ENCODE results near the gene ACSS2. TPM values are rescaled to one million over a fixed set of nuclear protein-coding genes. Genes with fewer than 3 reads are reported as not detected.
"Not testable (repeated sequence)": the region's sequence is repeated elsewhere in the genome, so short reads cannot be mapped to it uniquely, and the experiment has no call there.

Gene ACSS2
- total RNA-seq, 4 donors from 2014 or later: 34.8 to 90.7 (median 62.8) TPM

- peak overlapping the region; percentile 86 to 94 (median 90) for H3K27ac ChIP-seq (replicated peaks in 1 of 4)
- 15% methylated on average over 20 of the region's 20 CpGs for WGBS
- no peaks in the 10 kb centered on the region for H3K36me3 ChIP-seq
- no peaks in the 10 kb centered on the region for H3K9me3 ChIP-seq
- DNase-seq (ENCODE audit: extremely low spot score): peak; percentile 100
- peaks cover 35 to 72% (median 65%) of the 10 kb centered on the region in 4 donors for H3K4me1 ChIP-seq
- H3K27me3 ChIP-seq: no peaks in the 10 kb centered on the region
- TF ChIP-seq EP300 (IDR thresholded peaks at IDR 0.05) (no peak), POLR2AphosphoS5 (IDR thresholded peaks at IDR 0.05) (peak; percentile 45 to 46), POLR2A (IDR thresholded peaks at IDR 0.05; ENCODE audit: low read depth) (no peak)
- TF ChIP-seq, protein P1, sequence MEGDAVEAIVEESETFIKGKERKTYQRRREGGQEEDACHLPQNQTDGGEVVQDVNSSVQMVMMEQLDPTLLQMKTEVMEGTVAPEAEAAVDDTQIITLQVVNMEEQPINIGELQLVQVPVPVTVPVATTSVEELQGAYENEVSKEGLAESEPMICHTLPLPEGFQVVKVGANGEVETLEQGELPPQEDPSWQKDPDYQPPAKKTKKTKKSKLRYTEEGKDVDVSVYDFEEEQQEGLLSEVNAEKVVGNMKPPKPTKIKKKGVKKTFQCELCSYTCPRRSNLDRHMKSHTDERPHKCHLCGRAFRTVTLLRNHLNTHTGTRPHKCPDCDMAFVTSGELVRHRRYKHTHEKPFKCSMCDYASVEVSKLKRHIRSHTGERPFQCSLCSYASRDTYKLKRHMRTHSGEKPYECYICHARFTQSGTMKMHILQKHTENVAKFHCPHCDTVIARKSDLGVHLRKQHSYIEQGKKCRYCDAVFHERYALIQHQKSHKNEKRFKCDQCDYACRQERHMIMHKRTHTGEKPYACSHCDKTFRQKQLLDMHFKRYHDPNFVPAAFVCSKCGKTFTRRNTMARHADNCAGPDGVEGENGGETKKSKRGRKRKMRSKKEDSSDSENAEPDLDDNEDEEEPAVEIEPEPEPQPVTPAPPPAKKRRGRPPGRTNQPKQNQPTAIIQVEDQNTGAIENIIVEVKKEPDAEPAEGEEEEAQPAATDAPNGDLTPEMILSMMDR (IDR thresholded peaks at IDR 0.05): peak in 1 of 3 experiments; percentile 25
- H3K4me3 ChIP-seq: peak overlapping the region; percentile 79 to 95 (median 84)
- intact Hi-C loops (cut with DNase I): no loop called here
Observed at GRCh38 chr20:34875642-34876405, 588 bp upstream of the ACSS2 start.

GRCh38 chr20:34880215-34880850 lies 3.9 kb downstream of the ACSS2 start:
- no peak for DNase-seq (ENCODE audit: extremely low spot score)
- Histone ChIP-seq H3K4me3 (no peak overlapping the region), H3K4me1 (peaks cover 11 to 36% (median 30%) of the 10 kb centered on the region in 4 donors), H3K27ac (replicated peaks in 1 of 4) (no peak overlapping the region), H3K27me3 (no peaks in the 10 kb centered on the region), H3K36me3 (peaks cover 0 to 29% (median 25%) of the 10 kb centered on the region in 4 donors), H3K9me3 (no peaks in the 10 kb centered on the region)
- WGBS: 94% methylated on average over 6 of the region's 6 CpGs
- no peak for TF ChIP-seq POLR2AphosphoS5 (IDR thresholded peaks at IDR 0.05)
- TF ChIP-seq, protein P1 (IDR thresholded peaks at IDR 0.05): no peak
- no peak for TF ChIP-seq POLR2A (IDR thresholded peaks at IDR 0.05; ENCODE audit: low read depth)
- no peak for TF ChIP-seq EP300 (IDR thresholded peaks at IDR 0.05)
- intact Hi-C loops (cut with DNase I): no loop called here

DNA sequence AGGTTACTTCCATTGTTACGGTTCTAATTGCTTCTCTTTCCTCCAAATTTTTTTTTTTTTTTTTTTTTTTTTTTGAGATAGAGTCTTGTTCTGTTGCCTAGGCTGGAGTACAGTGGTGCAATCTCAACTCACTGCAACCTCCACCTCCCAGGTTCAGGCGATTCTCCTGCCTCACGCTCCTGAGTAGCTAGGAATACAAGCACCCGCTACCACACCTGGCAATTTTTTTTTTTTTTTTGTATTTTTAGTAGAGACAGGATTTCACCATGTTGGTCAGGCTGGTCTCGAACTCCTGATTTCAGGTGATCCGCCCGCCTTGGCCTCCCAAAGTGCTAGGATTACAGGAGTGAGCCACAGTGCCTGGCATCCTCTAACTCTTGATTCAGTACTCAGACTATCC lies 4.6 kb downstream of the ACSS2 start:
- H3K27ac ChIP-seq (replicated peaks in 1 of 4); DNase-seq (ENCODE audit: extremely low spot score); H3K4me3 ChIP-seq; H3K27me3 ChIP-seq; intact Hi-C loops (cut with DNase I); H3K9me3 ChIP-seq: not testable (repeated sequence)
- peaks cover 11 to 30% (median 24%) of the 10 kb centered on the region in 4 donors for H3K4me1 ChIP-seq
- peaks cover 0 to 33% (median 27%) of the 10 kb centered on the region in 4 donors for H3K36me3 ChIP-seq
- WGBS: 83% methylated on average over 7 of the region's 7 CpGs

- 51% methylated on average over 2 of the region's 2 CpGs for WGBS
- DNase-seq (ENCODE audit: extremely low spot score): no peak
- Histone ChIP-seq H3K4me3 (no peak overlapping the region), H3K36me3 (peaks cover 0 to 33% (median 28%) of the 10 kb centered on the region in 4 donors), H3K4me1 (peaks cover 12 to 34% (median 26%) of the 10 kb centered on the region in 4 donors), H3K9me3 (no peaks in the 10 kb centered on the region), H3K27me3 (no peaks in the 10 kb centered on the region), H3K27ac (replicated peaks in 1 of 4) (no peak overlapping the region)
- intact Hi-C loops (cut with DNase I): no loop called here
- TF ChIP-seq POLR2AphosphoS5 (IDR thresholded peaks at IDR 0.05) (no peak), POLR2A (IDR thresholded peaks at IDR 0.05; ENCODE audit: low read depth) (no peak)
Observed at GRCh38 chr20:34881689-34882088, 5.3 kb downstream of the ACSS2 start.

GRCh38 chr20:34883087-34883688 lies 6.8 kb downstream of the ACSS2 start:
- no peaks in the 10 kb centered on the region for H3K27me3 ChIP-seq
- H3K4me1 ChIP-seq: peaks cover 13 to 34% (median 22%) of the 10 kb centered on the region in 4 donors
- TF ChIP-seq POLR2AphosphoS5 (IDR thresholded peaks at IDR 0.05): no peak
- no peak for TF ChIP-seq EP300 (IDR thresholded peaks at IDR 0.05)
- TF ChIP-seq, protein P1 (IDR thresholded peaks at IDR 0.05): no peak
- no peak for TF ChIP-seq POLR2A (IDR thresholded peaks at IDR 0.05; ENCODE audit: low read depth)
- DNase-seq (ENCODE audit: extremely low spot score): no peak
- H3K27ac ChIP-seq (replicated peaks in 1 of 4): no peak overlapping the region
- no peaks in the 10 kb centered on the region for H3K9me3 ChIP-seq
- peaks cover 0 to 37% (median 28%) of the 10 kb centered on the region in 4 donors for H3K36me3 ChIP-seq
- intact Hi-C loops (cut with DNase I): no loop called here
- no peak overlapping the region for H3K4me3 ChIP-seq
